GM18498 (cell line): Measurements from ENCODE around the gene ZXDC.

Source experiments
- ATAC-seq: cut with Tn5 transposase; IDR thresholded peaks from one replicate; pipeline ENCODE4 v1.9.1; 2021; ENCODE audit warnings: mild to moderate bottlenecking, moderate library complexity; ENCODE audit not compliant: unreplicated experiment

ZXDC gene

GRCh38 chr3:126419886-126420786, 55.6 kb downstream of the ZXDC start:
- ATAC-seq: no peak

GRCh38 chr3:126419151-126419703, 56.5 kb downstream of the ZXDC start:
- ATAC-seq: no peak

- no peak for ATAC-seq
Observed at GRCh38 chr3:126418661-126419131, 57.0 kb downstream of the ZXDC start.

GRCh38 chr3:126417981-126418530, 57.6 kb downstream of the ZXDC start:
- no peak for ATAC-seq

GRCh38 chr3:126417515-126417914, 58.2 kb downstream of the ZXDC start:
- no peak for ATAC-seq

GRCh38 chr3:126416943-126417342, 58.7 kb downstream of the ZXDC start:
- no peak for ATAC-seq

- ATAC-seq: no peak
Observed at GRCh38 chr3:126415661-126416591, 59.8 kb downstream of the ZXDC start.

GRCh38 chr3:126414961-126415660, 60.6 kb downstream of the ZXDC start:
- no peak for ATAC-seq

- ATAC-seq: no peak
Observed at GRCh38 chr3:126414406-126414805, 61.3 kb downstream of the ZXDC start.

- ATAC-seq: no peak
Observed at GRCh38 chr3:126413693-126414080, 62.0 kb downstream of the ZXDC start.

GRCh38 chr3:126412841-126413692, 62.6 kb downstream of the ZXDC start:
- no peak for ATAC-seq

- ATAC-seq: no peak
Observed at GRCh38 chr3:126408099-126408498, 67.6 kb downstream of the ZXDC start.

- ATAC-seq: no peak
Observed at GRCh38 chr3:126407412-126408044, 68.2 kb downstream of the ZXDC start.

- ATAC-seq: no peak
Observed at GRCh38 chr3:126406389-126407296, 69.0 kb downstream of the ZXDC start.

GRCh38 chr3:126402666-126403302, 72.9 kb downstream of the ZXDC start:
- no peak for ATAC-seq

GRCh38 chr3:126402178-126402577, 73.5 kb downstream of the ZXDC start:
- no peak for ATAC-seq

GRCh38 chr3:126401611-126402160, 74.0 kb downstream of the ZXDC start:
- ATAC-seq: no peak
